HG03432 (cell line): Measurements from ENCODE around the gene PITPNM2.

ENCODE experiments used
- ATAC-seq: cut with Tn5 transposase; IDR thresholded peaks from one replicate; pipeline ENCODE4 v1.9.1; 2021; ENCODE audit warnings: mild to moderate bottlenecking, moderate library complexity; ENCODE audit not compliant: unreplicated experiment

Gene PITPNM2

GRCh38 chr12:123150744-123151456 lies at the start of gene PITPNM2:
Gene PITPNM2 (minus strand): TSS chr12:123151090. CDS start chr12:123034590, 116,500 bp downstream.
- peak; percentile 69 for ATAC-seq

DNA sequence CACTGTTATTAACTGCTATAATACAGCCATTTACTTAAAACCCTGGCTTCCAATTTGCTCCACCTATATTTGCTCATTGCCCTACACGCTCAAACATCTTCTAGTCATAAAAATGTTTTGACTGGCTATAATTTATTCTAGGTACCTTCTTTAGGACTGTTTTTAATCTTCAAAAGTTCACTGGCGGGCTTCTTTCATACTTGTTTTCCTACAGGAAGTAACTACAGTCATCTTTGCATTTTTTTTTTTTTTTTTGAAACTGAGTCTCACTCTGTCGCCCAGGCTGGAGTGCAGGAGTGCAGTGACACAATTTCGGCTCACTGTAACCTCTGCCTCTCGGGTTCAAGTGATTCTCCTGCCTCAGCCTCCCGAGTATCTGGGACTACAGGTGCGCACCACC lies 49.5 kb upstream of the PITPNM2 start:
- no peak for ATAC-seq

GRCh38 chr12:123199936-123200335 lies 49.0 kb upstream of the PITPNM2 start:
- no peak for ATAC-seq

DNA sequence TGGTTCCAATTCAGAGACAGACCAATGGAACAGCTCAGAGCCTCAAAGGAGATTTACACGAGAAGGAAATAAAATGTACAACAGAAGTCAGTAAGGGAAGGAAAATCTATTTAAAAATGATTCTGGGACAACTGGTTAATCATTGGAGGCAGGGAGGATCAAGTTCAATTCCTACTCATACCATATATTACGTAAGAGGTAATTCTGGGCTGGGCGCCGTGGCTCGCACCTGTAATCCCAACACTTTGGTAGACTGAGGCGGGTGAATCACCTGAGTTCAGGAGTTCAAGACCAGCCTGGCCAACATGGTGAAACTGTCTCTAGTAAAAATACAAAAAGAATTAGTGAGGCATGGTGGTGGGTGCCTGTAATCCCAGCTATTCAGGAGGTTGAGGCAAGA lies 36.7 kb upstream of the PITPNM2 start:
- ATAC-seq, result no peak

DNA sequence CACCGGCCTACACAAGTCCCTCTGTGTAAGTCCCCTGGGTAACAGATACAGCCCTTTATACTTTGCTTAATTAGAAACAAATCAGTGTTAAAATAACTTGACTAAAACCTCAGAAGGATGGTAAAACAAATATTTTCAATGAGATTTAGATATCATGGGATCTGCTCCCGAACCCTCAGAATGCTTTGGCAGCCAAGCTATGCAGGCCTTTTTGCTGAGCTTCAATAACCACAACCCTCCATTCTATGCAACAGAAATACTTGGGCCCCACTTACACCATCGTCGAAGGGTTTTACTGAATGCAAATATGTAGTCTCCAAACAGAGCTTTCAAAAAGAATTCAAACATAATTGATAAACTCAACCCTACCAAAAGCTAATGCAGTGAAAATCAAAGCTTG lies 29.3 kb upstream of the PITPNM2 start:
- ATAC-seq, result no peak

GRCh38 chr12:123171967-123172366 lies 21.1 kb upstream of the PITPNM2 start:
- no peak for ATAC-seq

GRCh38 chr12:123167329-123167728 lies 16.4 kb upstream of the PITPNM2 start:
- ATAC-seq, result no peak

GRCh38 chr12:123165537-123165936 lies 14.6 kb upstream of the PITPNM2 start:
- no peak for ATAC-seq

DNA sequence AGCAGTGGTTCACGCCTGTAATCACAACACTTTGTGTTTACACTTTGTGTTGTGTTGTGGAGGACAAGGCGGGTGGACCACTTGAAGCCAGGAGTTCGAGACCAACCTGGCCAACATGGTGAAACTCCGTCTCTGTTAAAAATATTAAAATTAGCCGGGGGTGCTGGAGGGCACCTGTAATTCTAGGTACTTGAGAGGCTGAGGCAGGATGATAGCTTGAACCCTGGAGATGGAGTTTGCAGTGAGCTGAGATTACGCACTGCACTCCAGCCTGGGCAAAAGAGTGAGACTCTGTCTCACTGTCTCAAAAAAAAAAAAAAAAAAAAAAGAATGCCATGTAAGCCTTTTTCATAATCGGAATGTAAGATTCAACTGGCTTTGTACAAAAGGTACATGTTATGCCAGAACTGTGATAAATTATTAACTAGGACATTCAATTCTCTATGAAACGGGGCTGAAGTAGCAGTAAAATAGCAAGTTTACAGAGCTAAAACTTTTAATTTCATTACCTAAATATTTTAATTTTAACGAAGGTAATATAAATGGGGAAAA lies 13.9 kb upstream of the PITPNM2 start:
- no peak for ATAC-seq

- no peak for ATAC-seq
Observed at GRCh38 chr12:123164222-123164621, 13.3 kb upstream of the PITPNM2 start.

- ATAC-seq, result no peak
Observed at GRCh38 chr12:123163227-123163626, 12.3 kb upstream of the PITPNM2 start.

- no peak for ATAC-seq
Observed at GRCh38 chr12:123160801-123161487, 10.1 kb upstream of the PITPNM2 start.

DNA sequence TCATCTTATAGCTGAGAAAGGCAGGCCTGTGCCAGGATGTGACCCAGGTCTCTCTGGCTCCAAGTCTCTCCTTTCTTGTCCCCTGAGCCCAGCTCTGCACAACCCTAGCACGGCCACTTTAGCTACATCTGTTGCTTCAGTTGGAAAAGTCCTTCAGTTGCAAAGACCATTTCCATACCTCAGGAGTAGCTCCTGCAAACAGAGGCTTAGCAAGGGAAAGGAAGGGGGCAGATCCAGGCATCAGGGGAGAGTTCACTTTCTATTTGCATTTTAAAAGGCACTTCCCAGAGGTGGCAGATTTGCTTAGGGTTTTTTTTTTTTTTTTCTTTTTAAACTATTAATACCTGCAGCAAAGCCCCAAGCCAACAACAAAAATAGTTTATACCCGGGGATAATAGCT lies 3.0 kb upstream of the PITPNM2 start:
- ATAC-seq, result no peak

DNA sequence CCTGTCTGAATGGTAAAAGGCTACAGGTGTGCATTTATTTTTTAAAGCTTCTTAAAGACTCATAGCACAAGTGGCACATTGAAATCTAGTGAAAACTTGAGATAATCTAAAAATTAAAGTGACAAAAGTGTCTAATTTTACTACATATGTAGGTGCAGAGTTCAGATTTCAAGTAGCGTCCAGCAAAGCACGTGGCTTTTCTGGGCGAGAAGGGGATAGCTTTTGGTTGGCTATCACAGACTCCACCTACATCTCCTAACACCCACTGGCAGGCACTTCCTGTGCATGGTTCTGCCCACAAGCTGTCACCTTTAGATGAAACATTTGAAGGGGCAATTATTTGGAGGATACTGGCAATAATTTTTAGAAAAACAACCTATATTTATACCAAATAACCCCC lies 1.9 kb upstream of the PITPNM2 start:
- no peak for ATAC-seq

DNA sequence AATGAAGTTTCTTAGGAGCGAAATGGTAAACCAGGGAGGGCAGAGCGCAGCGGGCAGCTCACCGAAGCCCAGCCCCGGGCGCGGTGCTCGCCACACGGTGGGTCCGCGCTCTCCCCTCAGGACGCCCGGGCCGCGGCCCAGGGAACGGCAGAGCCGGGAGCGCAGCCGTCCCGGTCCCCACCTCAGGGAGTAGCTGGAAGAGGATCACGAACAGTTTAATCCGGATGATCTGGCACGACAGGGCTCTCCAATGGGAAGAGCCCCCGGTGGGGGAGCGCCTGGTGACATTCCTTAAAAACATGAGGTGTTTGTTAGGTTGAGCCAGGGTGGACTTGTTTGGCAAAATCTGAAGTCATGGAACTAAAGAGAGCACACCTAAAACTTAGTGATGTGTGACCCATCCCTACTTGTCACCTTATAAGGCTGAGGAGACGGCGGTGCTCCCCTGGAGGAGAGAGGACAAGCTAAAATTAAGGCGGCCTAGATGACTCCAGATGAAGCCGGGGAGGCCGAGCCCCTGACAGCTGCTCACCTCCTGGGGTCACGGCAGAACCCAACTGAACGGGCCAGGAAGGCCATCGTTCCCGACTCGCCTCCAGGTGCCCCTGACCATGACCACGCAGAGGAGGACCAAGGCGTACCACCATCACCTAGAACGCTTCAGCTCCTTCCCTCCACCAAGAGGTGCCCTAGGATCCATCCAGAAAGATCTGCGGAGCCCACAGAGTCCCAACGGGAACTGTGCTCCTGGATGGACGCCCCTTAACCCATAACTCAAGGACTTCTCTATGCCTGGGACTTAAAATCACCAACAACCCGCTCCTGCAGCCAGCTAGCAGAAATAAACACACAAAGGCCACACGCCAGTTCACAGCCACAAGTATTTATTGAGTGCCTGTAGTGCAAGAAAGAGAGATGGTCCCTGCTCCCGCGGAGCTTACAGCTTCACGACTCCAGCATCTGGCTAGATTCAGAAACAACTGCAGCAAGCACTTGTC lies 866 bp upstream of the PITPNM2 start:
- ATAC-seq, result peak; percentile 25

DNA sequence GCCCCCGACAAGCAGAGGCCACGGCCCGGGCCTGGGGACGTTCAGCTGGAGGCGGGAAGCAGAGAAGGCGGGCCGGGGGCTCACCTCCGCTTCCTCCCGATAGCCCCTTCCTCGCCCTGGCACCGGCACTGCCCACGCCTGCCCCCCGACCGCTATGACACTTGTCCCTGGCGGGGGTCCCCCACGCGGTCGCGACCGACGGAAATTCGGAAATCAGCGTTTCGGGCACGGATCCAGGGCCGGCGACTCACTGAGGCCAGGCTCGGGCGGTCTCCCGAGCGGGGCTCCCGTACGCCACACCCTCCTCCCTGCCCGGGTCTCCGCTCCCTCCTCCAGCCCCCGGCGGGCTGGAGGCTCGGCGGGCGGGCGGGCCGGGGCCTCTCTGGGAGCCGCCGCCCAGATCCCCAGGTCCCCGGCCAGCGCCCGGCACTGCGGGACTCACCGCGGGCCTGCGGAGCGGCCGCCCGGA lies 581 bp downstream of the PITPNM2 start:
- ATAC-seq, result peak; percentile 22

GRCh38 chr12:123149501-123150274 lies 1.2 kb downstream of the PITPNM2 start:
- no peak for ATAC-seq

DNA sequence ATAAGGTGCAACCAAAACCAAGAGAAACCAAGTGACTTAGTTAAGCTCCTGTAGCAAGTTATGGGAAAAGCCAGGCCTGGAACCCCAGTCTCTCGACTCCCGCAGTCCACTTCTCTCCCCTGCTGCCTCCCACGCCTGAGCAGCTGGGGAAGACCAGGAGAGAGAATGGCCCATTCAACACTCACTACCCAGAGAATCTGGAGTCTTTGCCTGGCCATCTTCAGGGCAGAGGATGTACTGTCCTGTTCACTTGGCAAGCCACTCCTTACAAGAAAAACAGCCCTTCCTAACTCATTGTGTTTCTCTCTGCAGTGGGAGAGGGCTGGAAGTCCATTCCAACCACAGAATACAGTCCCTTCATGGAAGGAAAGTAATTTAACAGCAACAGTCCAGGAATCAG lies 1.8 kb downstream of the PITPNM2 start:
- ATAC-seq, result no peak

DNA sequence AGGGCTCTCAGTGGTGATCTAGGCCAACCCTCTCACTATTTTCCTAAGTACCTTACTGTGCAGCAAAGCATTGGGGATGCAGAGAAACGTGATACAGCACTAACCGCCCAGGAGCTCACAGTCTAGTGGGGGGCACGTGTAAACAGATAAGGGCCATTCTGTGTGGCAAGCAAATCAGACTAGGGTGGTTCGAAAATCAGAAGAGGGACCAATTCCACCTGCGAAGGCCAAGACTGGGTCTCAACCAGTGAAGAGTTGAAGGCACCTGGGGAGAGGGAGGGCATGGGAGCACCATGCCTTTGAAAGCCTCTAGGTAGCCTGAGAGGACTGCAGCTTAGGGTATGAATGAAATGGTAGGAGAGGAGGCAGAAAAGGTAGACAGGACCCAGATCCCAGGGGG lies 2.2 kb downstream of the PITPNM2 start:
- ATAC-seq, result no peak

DNA sequence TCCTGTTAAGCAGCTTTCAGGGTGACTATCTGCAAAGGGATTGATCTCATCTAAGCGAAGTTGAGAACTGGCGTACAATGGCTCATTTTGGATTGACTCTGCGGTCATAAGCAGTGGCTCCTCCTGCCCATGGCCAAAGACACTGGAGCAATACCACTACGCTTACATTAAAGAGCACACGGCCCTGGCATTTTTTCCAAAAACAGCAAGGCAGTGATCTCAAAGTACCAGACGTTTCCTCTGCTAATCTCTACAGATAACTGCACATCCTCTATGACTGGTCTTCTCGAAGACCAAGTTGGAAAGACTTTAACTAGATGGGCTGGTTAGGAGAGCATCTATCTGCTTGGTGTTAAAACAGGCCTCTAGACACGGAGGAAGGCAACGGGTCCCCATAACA lies 2.7 kb downstream of the PITPNM2 start:
- ATAC-seq, result no peak
